Measurements from ENCODE around the gene DOHH.
"Not testable (repeated sequence)": the region's sequence is repeated elsewhere in the genome, so short reads cannot be mapped to it uniquely, and the experiment has no call there.

DOHH gene

DNA sequence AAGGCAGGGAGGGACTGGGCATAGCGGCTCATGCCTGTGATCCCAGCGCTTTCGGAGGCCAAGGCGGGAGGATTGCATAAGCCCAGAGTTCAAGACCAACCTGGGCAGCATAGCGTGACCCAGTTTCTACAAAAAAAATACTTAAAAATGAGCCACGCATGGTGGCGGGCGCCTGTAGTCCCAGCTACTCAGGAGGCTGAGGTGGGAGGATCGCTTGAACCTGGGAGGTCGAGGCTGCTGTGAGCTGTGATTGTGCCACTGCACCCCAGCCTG, 47.6 kb downstream of the DOHH start:
- H3K4me3 Mint-ChIP-seq = not testable (repeated sequence)

DNA sequence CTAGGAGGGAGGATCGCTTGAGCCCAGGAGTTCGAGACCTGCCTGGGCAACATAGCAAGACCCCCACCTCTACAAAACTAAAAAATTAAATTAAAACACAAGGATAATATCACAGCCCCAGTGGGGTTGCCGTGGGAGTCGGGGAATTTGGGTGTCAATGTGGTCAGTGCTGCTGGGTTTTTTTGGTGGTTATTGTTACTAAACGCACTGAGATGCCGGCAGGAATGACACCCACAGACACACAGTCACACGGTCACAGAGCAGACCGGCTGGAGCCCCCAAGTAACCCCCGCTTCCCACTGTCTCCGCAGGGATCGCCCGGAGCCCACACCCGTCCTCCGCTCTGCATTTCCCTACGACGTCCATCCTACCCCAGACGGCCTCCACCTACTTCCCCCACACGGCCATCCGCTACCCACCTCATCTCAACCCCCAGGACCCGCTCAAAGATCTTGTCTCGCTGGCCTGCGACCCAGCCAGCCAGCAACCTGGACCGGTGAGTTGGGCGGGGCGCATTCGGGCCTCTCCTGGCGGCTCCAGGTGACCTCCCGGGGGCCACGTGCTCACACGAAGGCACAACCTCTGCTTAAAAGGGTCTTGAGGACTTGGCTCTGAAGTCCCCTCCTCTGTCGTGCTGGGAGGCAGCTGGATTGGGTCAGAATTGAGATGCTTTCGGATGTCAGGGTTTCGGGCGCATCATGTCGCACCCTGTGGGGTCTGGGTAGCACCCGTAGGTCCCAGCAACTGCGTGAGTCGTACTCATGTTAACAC, 48.1 kb downstream of the DOHH start:
- Mint-ChIP-seq H3K27ac (peak overlapping the region; percentile 37), H3K9me3 (no peaks in the 10 kb centered on the region), H3K4me3 (no peak overlapping the region), H3K27me3 (no peaks in the 10 kb centered on the region), H3K4me1 (peaks cover 8 to 11% of the 10 kb centered on the region in 2 donors), H3K36me3 (peaks cover 35 to 45% of the 10 kb centered on the region in 2 donors)
- ATAC-seq (replicated peaks) (no peak), DNase-seq (no peak)

More for the DNA sequence above, 47.6 kb downstream of the DOHH start:
- not testable (repeated sequence) for DNase-seq; ATAC-seq (replicated peaks); H3K27ac Mint-ChIP-seq; H3K27me3 Mint-ChIP-seq; H3K9me3 Mint-ChIP-seq
- H3K36me3 Mint-ChIP-seq = peaks cover 36 to 46% of the 10 kb centered on the region in 2 donors
- H3K4me1 Mint-ChIP-seq = peaks cover 9 to 13% of the 10 kb centered on the region in 2 donors

DNA sequence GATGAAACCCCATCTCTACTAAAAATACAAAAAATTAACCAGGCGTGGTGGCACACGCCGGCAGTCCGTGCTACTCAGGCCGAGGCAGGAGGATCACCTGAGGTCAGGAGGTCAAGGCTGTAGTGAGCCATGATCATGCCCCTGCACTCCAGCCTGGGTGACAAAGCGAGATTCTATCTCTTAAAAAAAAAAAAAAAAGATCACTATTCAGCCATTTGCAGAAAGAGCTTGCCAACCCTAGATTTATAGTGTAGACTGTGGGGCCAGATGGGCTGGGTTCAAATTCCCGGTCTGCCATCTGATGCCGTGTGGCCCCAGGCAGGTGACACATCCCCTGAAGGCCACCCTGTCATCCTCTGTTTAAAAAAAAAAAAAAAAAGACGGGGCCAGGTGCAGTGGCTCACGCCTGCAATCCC, 49.0 kb downstream of the DOHH start:
- Mint-ChIP-seq H3K36me3 (peaks cover 32 to 40% of the 10 kb centered on the region in 2 donors), H3K4me3 (no peak overlapping the region), H3K27me3 (no peaks in the 10 kb centered on the region), H3K27ac (no peak overlapping the region), H3K4me1 (peaks cover 3 to 7% of the 10 kb centered on the region in 2 donors), H3K9me3 (no peaks in the 10 kb centered on the region)
- ATAC-seq (replicated peaks) = no peak
- no peak for DNase-seq

GRCh38 chr19:3450796-3451411, 49.6 kb downstream of the DOHH start:
- DNase-seq (no peak), ATAC-seq (replicated peaks) (peak; percentile 59 to 85)
- Mint-ChIP-seq H3K27me3 (no peaks in the 10 kb centered on the region), H3K4me1 (peaks cover 3 to 7% of the 10 kb centered on the region in 2 donors), H3K36me3 (peaks cover 32 to 42% of the 10 kb centered on the region in 2 donors), H3K27ac (peak overlapping the region; percentile 83), H3K4me3 (peak overlapping the region in 1 of 2 donors; percentile 56), H3K9me3 (no peaks in the 10 kb centered on the region)

- H3K4me1 Mint-ChIP-seq = peaks cover 9 to 13% of the 10 kb centered on the region in 2 donors
- no peak for DNase-seq
- H3K36me3 Mint-ChIP-seq = peaks cover 32 to 39% of the 10 kb centered on the region in 2 donors
- no peaks in the 10 kb centered on the region for H3K27me3 Mint-ChIP-seq
- ATAC-seq (replicated peaks) = no peak
- no peak overlapping the region for H3K27ac Mint-ChIP-seq
- no peak overlapping the region for H3K4me3 Mint-ChIP-seq
- no peaks in the 10 kb centered on the region for H3K9me3 Mint-ChIP-seq
Measured at GRCh38 chr19:3448616-3449334, 51.7 kb downstream of the DOHH start.

GRCh38 chr19:3446657-3447056, 53.8 kb downstream of the DOHH start:
- DNase-seq; H3K4me3 Mint-ChIP-seq; H3K27ac Mint-ChIP-seq; H3K9me3 Mint-ChIP-seq; ATAC-seq (replicated peaks); H3K27me3 Mint-ChIP-seq: not testable (repeated sequence)
- peaks cover 21 to 29% of the 10 kb centered on the region in 2 donors for H3K36me3 Mint-ChIP-seq
- H3K4me1 Mint-ChIP-seq = peaks cover 12 to 16% of the 10 kb centered on the region in 2 donors

- peaks cover 9 to 22% of the 10 kb centered on the region in 2 donors for H3K36me3 Mint-ChIP-seq
- no peaks in the 10 kb centered on the region for H3K27me3 Mint-ChIP-seq
- DNase-seq (no peak), ATAC-seq (replicated peaks) (no peak)
- peaks cover 9% of the 10 kb centered on the region in 2 donors for H3K4me1 Mint-ChIP-seq
- no peak overlapping the region for H3K4me3 Mint-ChIP-seq
- H3K9me3 Mint-ChIP-seq = no peaks in the 10 kb centered on the region
- no peak overlapping the region for H3K27ac Mint-ChIP-seq
Measured at GRCh38 chr19:3444695-3445234, 55.7 kb downstream of the DOHH start.

DNA sequence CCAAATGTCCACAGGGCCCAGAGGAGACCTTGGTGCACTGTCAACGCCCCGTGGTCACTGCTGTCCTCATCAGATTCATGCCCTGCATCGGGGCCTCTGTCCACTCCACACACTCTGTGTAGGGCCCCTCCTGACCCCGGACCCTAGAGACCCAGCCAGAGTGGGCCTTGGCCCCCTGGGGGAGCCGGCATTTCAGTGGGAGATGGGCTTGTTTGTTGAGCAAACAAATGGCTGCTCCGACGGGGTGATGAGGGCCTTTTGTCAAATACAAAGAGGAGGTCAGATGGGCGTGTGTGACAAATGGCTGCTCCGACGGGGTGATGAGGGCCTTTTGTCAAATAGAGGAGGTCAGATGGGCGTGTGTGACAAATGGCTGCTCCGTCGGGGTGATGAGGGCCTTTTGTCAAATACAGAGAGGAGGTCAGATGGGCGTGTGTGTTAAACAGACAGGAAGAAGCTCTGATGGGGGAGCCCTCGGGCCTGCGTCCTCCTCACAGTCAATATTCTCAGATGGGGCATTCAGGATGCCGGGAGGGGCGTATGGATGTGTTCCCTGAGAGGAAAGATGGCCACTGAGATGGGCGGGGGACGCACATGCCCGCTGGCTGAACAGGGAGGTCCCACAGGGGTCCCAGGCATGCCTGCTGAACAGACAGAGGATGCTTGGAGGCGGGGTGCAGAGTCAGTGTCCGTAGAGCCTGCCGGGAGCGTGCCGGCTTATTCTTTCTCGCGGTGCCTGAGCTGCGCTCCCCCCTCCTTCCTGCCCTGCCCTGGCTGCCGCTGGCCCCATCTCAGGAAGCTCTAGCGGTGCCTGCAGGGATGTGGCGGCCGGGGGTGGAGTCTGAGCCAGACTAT, 56.4 kb downstream of the DOHH start:
- DNase-seq (no peak), ATAC-seq (replicated peaks) (no peak)
- no peak overlapping the region for H3K4me3 Mint-ChIP-seq
- no peaks in the 10 kb centered on the region for H3K27me3 Mint-ChIP-seq
- H3K27ac Mint-ChIP-seq = peak overlapping the region; percentile 60
- no peaks in the 10 kb centered on the region for H3K9me3 Mint-ChIP-seq
- peaks cover 9 to 22% of the 10 kb centered on the region in 2 donors for H3K36me3 Mint-ChIP-seq
- peaks cover 9% of the 10 kb centered on the region in 2 donors for H3K4me1 Mint-ChIP-seq

DNA sequence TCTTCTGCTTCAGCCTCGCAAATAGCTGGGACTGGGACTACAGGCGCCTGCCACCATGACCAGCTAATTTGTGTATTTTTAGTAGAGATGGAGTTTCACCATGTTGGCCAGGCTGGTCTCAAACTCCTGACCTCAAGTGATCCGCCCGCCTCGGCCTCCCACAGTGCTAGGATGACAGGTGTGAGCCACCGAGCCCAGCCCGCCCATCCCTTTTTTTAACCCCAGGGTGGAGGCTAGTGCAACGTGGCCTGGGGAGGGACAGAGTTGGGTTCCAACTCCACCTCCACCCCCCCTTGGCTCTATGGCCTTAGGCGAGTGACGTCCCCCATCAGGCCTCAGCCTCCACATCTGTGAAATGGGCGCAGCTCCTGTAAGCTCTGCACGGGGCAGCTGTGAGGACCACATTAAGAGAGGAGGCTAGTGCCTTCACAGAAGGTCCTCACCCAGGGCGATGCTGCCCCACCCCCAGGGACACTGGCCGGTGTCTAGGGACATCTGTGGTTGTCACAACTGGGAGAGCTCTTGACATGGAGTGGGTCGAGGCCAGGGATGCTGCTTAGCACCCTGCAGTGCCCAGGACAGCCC, 57.9 kb downstream of the DOHH start:
- Mint-ChIP-seq H3K27me3 (no peaks in the 10 kb centered on the region), H3K27ac (no peak overlapping the region), H3K36me3 (peaks cover 11 to 26% of the 10 kb centered on the region in 2 donors), H3K4me1 (peaks cover 9% of the 10 kb centered on the region in 2 donors), H3K4me3 (no peak overlapping the region), H3K9me3 (no peaks in the 10 kb centered on the region)
- no peak for DNase-seq
- ATAC-seq (replicated peaks) = no peak

GRCh38 chr19:3441986-3442329, 58.5 kb downstream of the DOHH start:
- no peak overlapping the region for H3K4me3 Mint-ChIP-seq
- H3K4me1 Mint-ChIP-seq = peaks cover 9% of the 10 kb centered on the region in 2 donors

GRCh38 chr19:3441089-3441985, 59.1 kb downstream of the DOHH start:
- peaks cover 13 to 30% of the 10 kb centered on the region in 2 donors for H3K36me3 Mint-ChIP-seq
- no peaks in the 10 kb centered on the region for H3K9me3 Mint-ChIP-seq
- no peak for DNase-seq
- ATAC-seq (replicated peaks) = no peak
- H3K27me3 Mint-ChIP-seq = no peaks in the 10 kb centered on the region
- H3K4me3 Mint-ChIP-seq = no peak overlapping the region
- H3K27ac Mint-ChIP-seq = no peak overlapping the region
- peaks cover 9% of the 10 kb centered on the region in 2 donors for H3K4me1 Mint-ChIP-seq

More at GRCh38 chr19:3441986-3442329, 58.5 kb downstream of the DOHH start:
- H3K9me3 Mint-ChIP-seq = no peaks in the 10 kb centered on the region
- H3K36me3 Mint-ChIP-seq = peaks cover 13 to 30% of the 10 kb centered on the region in 2 donors
- ATAC-seq (replicated peaks) (no peak), DNase-seq (no peak)
- H3K27ac Mint-ChIP-seq = no peak overlapping the region
- no peaks in the 10 kb centered on the region for H3K27me3 Mint-ChIP-seq
